Keratinocyte (primary cell): ENCODE results near the gene HOXB5. TPM values are rescaled to one million over a fixed set of nuclear protein-coding genes. Genes with fewer than 3 reads are reported as not detected.
A peak's percentile ranks its signal among the peaks of the same experiment; 100 is the strongest.

Experiments
- DNase-seq: peaks from one replicate; pipeline ENCODE4 v3.0.0-alpha.2; 2011; ENCODE audit warnings: low read depth, missing footprints, low spot score
- FAIRE-seq: peaks from 2 replicates; lab custom pipeline; 2011; peaks lifted over from hg19 to GRCh38; lab: Jason Lieb, UNC
- H2AFZ ChIP-seq: 2 replicates; pipeline ENCODE4 v1.6.0; 2012; ENCODE audit warnings: low read length, control low read depth, inconsistent platforms; ENCODE audit not compliant: control insufficient read depth
- H3K27ac ChIP-seq: 2 replicates; pipeline ENCODE4 v1.5.1; 2011; ENCODE audit warnings: low read length; ENCODE audit not compliant: control insufficient read depth, insufficient read depth
- H3K27me3 ChIP-seq: 3 replicates; pipeline ENCODE4 v1.6.0; 2011; ENCODE audit warnings: low read length; ENCODE audit not compliant: control insufficient read depth, insufficient read depth; ENCODE audit errors: extremely low read depth
- H3K36me3 ChIP-seq, 2 experiments: 2 replicates in 1 of 2; 3 replicates in 1 of 2; pipeline ENCODE4 v1.5.1; 2011; ENCODE audit warnings: low read length in 2 of 2, mild to moderate bottlenecking in 1 of 2; ENCODE audit not compliant: control insufficient read depth in 2 of 2, insufficient read depth in 2 of 2; ENCODE audit errors: extremely low read depth in 1 of 2
- H3K4me1 ChIP-seq: 3 replicates; pipeline ENCODE4 v1.5.1; 2011; ENCODE audit warnings: low read length; ENCODE audit not compliant: control insufficient read depth, insufficient read depth; ENCODE audit errors: extremely low read depth
- H3K4me2 ChIP-seq: 3 replicates; pipeline ENCODE4 v1.6.0; 2011; ENCODE audit warnings: low read depth, low read length; ENCODE audit not compliant: control insufficient read depth, insufficient read depth; ENCODE audit errors: extremely low read depth
- H3K4me3 ChIP-seq, 3 experiments: fragments of 200-600 bp in 1 of 3; sonication (generic) in 1 of 3; 2 replicates in 2 of 3; 3 replicates in 1 of 3; pipeline ENCODE4 v1.5.1; 2011 to 2016; ENCODE audit warnings: low read length in 3 of 3, mild to moderate bottlenecking in 3 of 3, control low read depth in 2 of 3, inconsistent platforms in 1 of 3, low read depth in 1 of 3, mixed read lengths in 1 of 3, mixed run types in 1 of 3, moderate library complexity in 1 of 3; ENCODE audit not compliant: control insufficient read depth in 2 of 3, insufficient read depth in 2 of 3; ENCODE audit errors: extremely low read depth in 1 of 3
- H3K79me2 ChIP-seq: 2 replicates; pipeline ENCODE4 v1.6.0; 2012; ENCODE audit warnings: low read length; ENCODE audit not compliant: control insufficient read depth, insufficient read depth
- H3K9ac ChIP-seq: 3 replicates; pipeline ENCODE4 v1.6.0; 2011; ENCODE audit warnings: low read length; ENCODE audit not compliant: control insufficient read depth, insufficient read depth; ENCODE audit errors: extremely low read depth
- H3K9me1 ChIP-seq: 3 replicates; pipeline ENCODE4 v1.6.0; 2011; ENCODE audit warnings: low read length; ENCODE audit not compliant: control insufficient read depth, insufficient read depth; ENCODE audit errors: extremely low read depth
- H3K9me3 ChIP-seq: 2 replicates; pipeline ENCODE4 v1.5.1; 2012; ENCODE audit warnings: low read depth, low read length; ENCODE audit not compliant: control insufficient read depth
- H4K20me1 ChIP-seq: 3 replicates; pipeline ENCODE4 v1.6.0; 2011; ENCODE audit warnings: low read length; ENCODE audit not compliant: control insufficient read depth, insufficient read depth; ENCODE audit errors: extremely low read depth
- EZH2 ChIP-seq: IDR thresholded peaks from one replicate; pipeline ENCODE4 v1.6.1; 2012; ENCODE audit warnings: inconsistent platforms, mild to moderate bottlenecking, low read length, moderate library complexity
- dilution Hi-C: fragments of 300-500 bp; cut with MboI; formaldehyde crosslinking; loops from one replicate; pipeline ENCODE4 v1.7.0; 2020; ENCODE audit warnings: low sequenced_read_pairs; ENCODE audit not compliant: extremely low pct_ligation_motif_present
- polyA plus RNA-seq, 5 experiments: library from polyadenylated mRNA; depleted of rRNA in 3 of 5; stranded (reverse) in 3 of 5; stranded (forward) in 1 of 5; unstranded in 1 of 5; fragments of >200 nt; gene quantifications; 1 replicate in 1 of 5; 2 replicates in 3 of 5; 3 replicates in 1 of 5; pipeline versions ENCODE4 v1.2.1 to v1.2.3, GENCODE V29; 2011 to 2012; ENCODE audit warnings: missing spikeins in 2 of 5, low read depth in 1 of 5, low replicate concordance in 1 of 5
- TF ChIP-seq, protein P1 (sequence below), 3 experiments: IDR thresholded peaks in 1 of 3; conservative IDR thresholded peaks in 1 of 3; optimal IDR thresholded peaks in 1 of 3; 2 replicates in 2 of 3; 3 replicates in 1 of 3; pipeline versions ENCODE3 to v1.5.1; 2011; ENCODE audit warnings: low read length in 3 of 3, mild to moderate bottlenecking in 3 of 3, moderate library complexity in 2 of 3, control low read depth in 1 of 3, inconsistent platforms in 1 of 3; ENCODE audit not compliant: insufficient read depth in 2 of 3; ENCODE audit errors: extremely low read depth in 1 of 3

Gene HOXB5
- polyA plus RNA-seq, 1 donor (not counting 4 experiments of a cell fraction or from before 2014, with no cell fraction given), result not detected

DNA sequence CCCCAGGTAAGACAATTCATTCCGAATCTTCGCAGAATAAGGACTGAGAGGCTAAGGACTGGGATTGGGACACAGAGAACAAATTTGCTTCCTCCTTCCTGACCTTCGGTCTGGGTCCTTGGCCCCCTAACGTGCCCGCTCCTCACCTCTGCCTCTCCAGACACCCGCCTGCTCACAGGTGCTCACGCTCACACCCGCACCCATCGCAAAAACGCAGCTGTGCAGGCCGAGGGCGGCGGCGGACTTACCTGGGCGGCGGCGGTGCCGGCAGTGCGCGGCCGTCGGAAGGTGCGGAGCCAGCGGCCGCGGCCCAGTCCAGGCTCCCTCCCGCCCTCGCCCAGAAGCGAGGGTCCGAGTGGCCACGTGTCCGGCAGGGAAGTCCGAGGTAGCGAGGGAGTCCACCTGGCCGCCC is 39.7 kb upstream of the HOXB5 start:
- Histone ChIP-seq H3K27ac (no peak overlapping the region), H3K4me1 (no peaks in the 10 kb centered on the region), H4K20me1 (peaks cover 9% of the 10 kb centered on the region), H3K36me3 (no peaks in the 10 kb centered on the region), H3K79me2 (no peaks in the 10 kb centered on the region), H3K4me3 (no peak overlapping the region), H3K9me3 (no peaks in the 10 kb centered on the region), H3K27me3 (peaks cover 100% of the 10 kb centered on the region), H3K4me2 (no peak overlapping the region), H3K9ac (no peak overlapping the region), H3K9me1 (no peaks in the 10 kb centered on the region), H2AFZ (no peak overlapping the region)
- dilution Hi-C loops, result no loop called here
- FAIRE-seq (no peak), DNase-seq (no peak)
- TF ChIP-seq, protein P1, sequence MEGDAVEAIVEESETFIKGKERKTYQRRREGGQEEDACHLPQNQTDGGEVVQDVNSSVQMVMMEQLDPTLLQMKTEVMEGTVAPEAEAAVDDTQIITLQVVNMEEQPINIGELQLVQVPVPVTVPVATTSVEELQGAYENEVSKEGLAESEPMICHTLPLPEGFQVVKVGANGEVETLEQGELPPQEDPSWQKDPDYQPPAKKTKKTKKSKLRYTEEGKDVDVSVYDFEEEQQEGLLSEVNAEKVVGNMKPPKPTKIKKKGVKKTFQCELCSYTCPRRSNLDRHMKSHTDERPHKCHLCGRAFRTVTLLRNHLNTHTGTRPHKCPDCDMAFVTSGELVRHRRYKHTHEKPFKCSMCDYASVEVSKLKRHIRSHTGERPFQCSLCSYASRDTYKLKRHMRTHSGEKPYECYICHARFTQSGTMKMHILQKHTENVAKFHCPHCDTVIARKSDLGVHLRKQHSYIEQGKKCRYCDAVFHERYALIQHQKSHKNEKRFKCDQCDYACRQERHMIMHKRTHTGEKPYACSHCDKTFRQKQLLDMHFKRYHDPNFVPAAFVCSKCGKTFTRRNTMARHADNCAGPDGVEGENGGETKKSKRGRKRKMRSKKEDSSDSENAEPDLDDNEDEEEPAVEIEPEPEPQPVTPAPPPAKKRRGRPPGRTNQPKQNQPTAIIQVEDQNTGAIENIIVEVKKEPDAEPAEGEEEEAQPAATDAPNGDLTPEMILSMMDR (optimal IDR thresholded peaks at IDR 0.05 in 1 of 3, IDR thresholded peaks at IDR 0.05 in 1 of 3, conservative IDR thresholded peaks at IDR 0.05 in 1 of 3; ENCODE audit: extremely low read depth in 1 of 3, insufficient read depth in 2 of 3, low read length in 3 of 3), result no peak
- TF ChIP-seq EZH2, result peak; percentile 98

DNA sequence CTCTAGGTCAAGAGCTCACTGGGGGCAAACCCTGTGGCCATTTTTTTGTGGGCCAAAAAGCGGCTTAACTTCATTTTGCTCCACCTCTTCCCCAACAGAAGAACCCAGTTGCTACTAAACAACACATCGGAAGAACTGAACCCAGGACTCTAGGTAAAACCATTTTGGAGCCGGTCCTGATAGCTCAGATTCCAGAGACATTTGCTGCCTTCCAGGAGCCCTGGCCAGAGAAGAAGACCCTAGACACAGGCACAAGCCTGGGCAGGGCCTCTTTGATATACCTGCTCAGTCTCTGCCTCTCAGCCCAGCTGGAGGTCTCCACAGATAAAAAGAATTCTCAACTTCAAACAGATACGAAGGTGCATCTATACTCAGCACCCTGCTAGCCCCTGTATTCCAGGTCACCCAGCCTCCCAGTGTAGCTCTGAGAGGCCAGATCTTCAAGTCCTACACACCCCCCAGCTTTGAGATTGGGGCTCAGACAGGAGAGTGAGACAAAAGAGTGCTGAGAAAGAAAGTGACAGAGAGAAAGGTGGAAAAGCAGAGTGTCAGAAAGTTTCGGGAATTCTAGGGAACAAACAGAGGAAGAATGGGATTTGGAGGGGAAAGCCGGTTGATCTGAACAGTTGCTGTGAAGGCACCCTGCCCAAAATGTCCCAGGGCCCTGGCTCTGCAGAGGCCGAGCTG is 39.1 kb upstream of the HOXB5 start:
- Histone ChIP-seq H3K9ac (no peak overlapping the region), H3K9me3 (no peaks in the 10 kb centered on the region), H3K36me3 (no peaks in the 10 kb centered on the region), H3K4me3 (no peak overlapping the region), H3K4me2 (no peak overlapping the region), H3K27me3 (peaks cover 100% of the 10 kb centered on the region), H2AFZ (no peak overlapping the region), H3K4me1 (no peaks in the 10 kb centered on the region), H3K27ac (no peak overlapping the region), H3K79me2 (no peaks in the 10 kb centered on the region), H4K20me1 (peaks cover 9% of the 10 kb centered on the region), H3K9me1 (no peaks in the 10 kb centered on the region)
- FAIRE-seq (no peak), DNase-seq (no peak)
- TF ChIP-seq, protein P1 (optimal IDR thresholded peaks at IDR 0.05 in 1 of 3, IDR thresholded peaks at IDR 0.05 in 1 of 3, conservative IDR thresholded peaks at IDR 0.05 in 1 of 3; ENCODE audit: extremely low read depth in 1 of 3, insufficient read depth in 2 of 3, low read length in 3 of 3), result no peak
- no peak for TF ChIP-seq EZH2
- dilution Hi-C loops, result no loop called here
